Body of pancreas (tissue), 4 donors: ENCODE results near the gene AGRN. TPM values are rescaled to one million over a fixed set of nuclear protein-coding genes. Genes with fewer than 3 reads are reported as not detected.
"Not testable (repeated sequence)": the region's sequence is repeated elsewhere in the genome, so short reads cannot be mapped to it uniquely, and the experiment has no call there.

Experiments used
- ATAC-seq: fragments of 150-250 bp; one replicate; pipeline ENCODE4 v1.9.1; 2016
- DNase-seq, 4 donors: peaks; one replicate each; pipeline ENCODE4 v3.0.0-alpha.2; 2019
- H3K27ac ChIP-seq, 4 donors: fragments of 200-600 bp; sonication (generic); 1 replicate in 3 of 4; 2 replicates in 1 of 4; pipeline versions ENCODE4 v1.5.1 to v1.6.1; 2016 to 2019; ENCODE audit warnings: mild to moderate bottlenecking in 1 of 4, mixed read lengths in 1 of 4, moderate library complexity in 1 of 4
- H3K27me3 ChIP-seq, 2 donors: fragments of 200-600 bp; sonication (generic); one replicate each; pipeline ENCODE4 v1.6.0; 2016; ENCODE audit warnings: mild to moderate bottlenecking in 1 of 2
- H3K36me3 ChIP-seq, 2 donors: fragments of 200-600 bp; sonication (generic); replicated peaks in 1 of 2; 2 replicates each; pipeline ENCODE4 v1.5.1; 2016; ENCODE audit warnings: low read depth in 2 of 2; ENCODE audit not compliant: insufficient read depth in 1 of 2
- H3K4me1 ChIP-seq: fragments of 200-600 bp; sonication (generic); one replicate; pipeline ENCODE4 v1.6.0; 2016
- H3K4me3 ChIP-seq, 2 donors: fragments of 200-600 bp; sonication (generic); 1 replicate in 1 of 2; 2 replicates in 1 of 2; pipeline ENCODE4 v1.5.1; 2016 to 2019
- H3K9me3 ChIP-seq, 3 donors: fragments of 200-600 bp; sonication (generic); 1 replicate in 2 of 3; 2 replicates in 1 of 3; pipeline ENCODE4 v1.5.1; 2016
- POLR2A ChIP-seq, 3 donors: fragments of 450-650 bp; IDR thresholded peaks; one replicate each; pipeline ENCODE4 v1.6.1; 2016; ENCODE audit warnings: antibody characterized with exemption in 3 of 3, mild to moderate bottlenecking in 2 of 3
- WGBS, 2 donors: methylation state at CpG; one replicate each; pipeline ENCODE4 v1.1.5; 2017; 5-methylcytosine and 5-hydroxymethylcytosine counted together
- intact Hi-C: fragments of 100-400 bp; cut with DNase I; formaldehyde crosslinking; loops from one replicate; pipeline ENCODE4 v1.15.1; 2023
- total RNA-seq, 2 donors: library from RNA; depleted of rRNA; stranded (reverse); fragments of >200 nt; gene quantifications; one replicate each; pipeline ENCODE4 v1.1.0, GENCODE V29; 2016
- TF ChIP-seq, protein P1 (sequence below), 7 experiments: fragments of 450-650 bp in 4 of 7; fragments of 200-600 bp in 3 of 7; sonication (generic) in 3 of 7; IDR thresholded peaks; one replicate each; pipeline ENCODE4 v1.5.1; 2016 to 2019; ENCODE audit warnings: antibody characterized with exemption in 7 of 7

Gene AGRN
- total RNA-seq, 2 donors from 2014 or later = 85.1 to 241 TPM

DNA sequence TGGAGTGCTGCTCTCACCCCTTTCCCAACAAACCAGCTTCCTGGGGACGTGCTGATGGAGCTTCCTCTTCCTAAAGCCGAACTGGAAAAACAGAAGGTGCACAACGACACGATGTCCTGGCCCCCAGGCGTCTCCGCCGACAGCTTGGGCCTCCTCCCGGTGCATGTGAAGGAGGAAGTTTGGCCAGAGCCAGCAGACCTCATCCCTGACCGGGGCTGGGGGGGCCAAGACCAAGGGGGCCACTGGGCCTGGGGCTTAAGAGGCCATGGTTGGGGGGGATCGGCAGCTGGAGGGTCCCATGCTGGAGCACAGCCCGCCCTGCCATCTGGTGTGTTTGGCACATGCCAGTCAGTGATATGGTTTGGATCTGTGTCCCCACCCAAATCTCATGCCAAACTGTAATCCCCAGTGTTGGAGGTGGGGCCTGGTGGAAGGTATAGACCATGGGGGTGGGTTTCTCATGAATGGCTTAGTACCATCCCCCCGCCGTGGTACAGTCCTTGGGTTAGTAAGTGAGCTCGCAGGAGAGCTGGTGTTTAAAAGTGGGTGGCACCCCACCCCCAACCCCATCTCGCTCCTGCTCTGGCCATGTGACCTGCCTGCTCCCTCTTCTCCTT, 26.4 kb upstream of the AGRN start:
- Histone ChIP-seq H3K4me3 (no peak overlapping the region), H3K27ac (no peak overlapping the region), H3K9me3 (peaks cover 0 to 3% (median 0%) of the 10 kb centered on the region in 3 donors), H3K36me3 (no peaks in the 10 kb centered on the region), H3K4me1 (peaks cover 8% of the 10 kb centered on the region), H3K27me3 (no peaks in the 10 kb centered on the region)
- DNase-seq (peak in 1 of 4 donors; percentile 11), ATAC-seq (no peak)
- 57 to 85% methylated on average over 5 to 13 of the region's 15 CpGs for WGBS, 2 donors
- no peak for TF ChIP-seq POLR2A (IDR thresholded peaks at IDR 0.05)
- TF ChIP-seq, protein P1, sequence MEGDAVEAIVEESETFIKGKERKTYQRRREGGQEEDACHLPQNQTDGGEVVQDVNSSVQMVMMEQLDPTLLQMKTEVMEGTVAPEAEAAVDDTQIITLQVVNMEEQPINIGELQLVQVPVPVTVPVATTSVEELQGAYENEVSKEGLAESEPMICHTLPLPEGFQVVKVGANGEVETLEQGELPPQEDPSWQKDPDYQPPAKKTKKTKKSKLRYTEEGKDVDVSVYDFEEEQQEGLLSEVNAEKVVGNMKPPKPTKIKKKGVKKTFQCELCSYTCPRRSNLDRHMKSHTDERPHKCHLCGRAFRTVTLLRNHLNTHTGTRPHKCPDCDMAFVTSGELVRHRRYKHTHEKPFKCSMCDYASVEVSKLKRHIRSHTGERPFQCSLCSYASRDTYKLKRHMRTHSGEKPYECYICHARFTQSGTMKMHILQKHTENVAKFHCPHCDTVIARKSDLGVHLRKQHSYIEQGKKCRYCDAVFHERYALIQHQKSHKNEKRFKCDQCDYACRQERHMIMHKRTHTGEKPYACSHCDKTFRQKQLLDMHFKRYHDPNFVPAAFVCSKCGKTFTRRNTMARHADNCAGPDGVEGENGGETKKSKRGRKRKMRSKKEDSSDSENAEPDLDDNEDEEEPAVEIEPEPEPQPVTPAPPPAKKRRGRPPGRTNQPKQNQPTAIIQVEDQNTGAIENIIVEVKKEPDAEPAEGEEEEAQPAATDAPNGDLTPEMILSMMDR (IDR thresholded peaks at IDR 0.05) = no peak
- intact Hi-C loops = no loop called here

DNA sequence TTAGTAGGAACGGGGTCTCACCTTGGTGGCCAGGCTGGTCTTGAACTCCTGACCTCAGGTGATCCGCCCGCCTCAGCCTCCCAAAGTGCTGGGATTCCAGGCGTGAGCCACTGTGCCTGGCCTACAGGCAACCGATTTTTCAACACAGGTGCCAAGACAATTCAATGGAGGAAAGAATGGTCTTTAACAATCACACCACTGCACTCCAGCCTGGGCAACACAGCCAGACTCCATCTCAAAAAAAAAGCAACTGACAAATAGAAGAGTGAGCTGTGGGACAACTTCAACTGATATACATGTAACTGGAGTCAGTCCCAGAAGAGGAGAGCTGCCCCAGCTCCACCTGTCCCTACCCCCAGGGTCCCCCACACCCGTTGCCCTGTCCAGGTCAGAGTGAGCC, 25.4 kb upstream of the AGRN start:
- H3K27me3 ChIP-seq, H3K36me3 ChIP-seq, H3K27ac ChIP-seq, ATAC-seq, intact Hi-C loops, H3K9me3 ChIP-seq, DNase-seq, H3K4me3 ChIP-seq: not testable (repeated sequence)
- H3K4me1 ChIP-seq = peaks cover 17% of the 10 kb centered on the region
- 66 to 83% methylated on average over 6 of the region's 6 CpGs for WGBS, 2 donors

DNA sequence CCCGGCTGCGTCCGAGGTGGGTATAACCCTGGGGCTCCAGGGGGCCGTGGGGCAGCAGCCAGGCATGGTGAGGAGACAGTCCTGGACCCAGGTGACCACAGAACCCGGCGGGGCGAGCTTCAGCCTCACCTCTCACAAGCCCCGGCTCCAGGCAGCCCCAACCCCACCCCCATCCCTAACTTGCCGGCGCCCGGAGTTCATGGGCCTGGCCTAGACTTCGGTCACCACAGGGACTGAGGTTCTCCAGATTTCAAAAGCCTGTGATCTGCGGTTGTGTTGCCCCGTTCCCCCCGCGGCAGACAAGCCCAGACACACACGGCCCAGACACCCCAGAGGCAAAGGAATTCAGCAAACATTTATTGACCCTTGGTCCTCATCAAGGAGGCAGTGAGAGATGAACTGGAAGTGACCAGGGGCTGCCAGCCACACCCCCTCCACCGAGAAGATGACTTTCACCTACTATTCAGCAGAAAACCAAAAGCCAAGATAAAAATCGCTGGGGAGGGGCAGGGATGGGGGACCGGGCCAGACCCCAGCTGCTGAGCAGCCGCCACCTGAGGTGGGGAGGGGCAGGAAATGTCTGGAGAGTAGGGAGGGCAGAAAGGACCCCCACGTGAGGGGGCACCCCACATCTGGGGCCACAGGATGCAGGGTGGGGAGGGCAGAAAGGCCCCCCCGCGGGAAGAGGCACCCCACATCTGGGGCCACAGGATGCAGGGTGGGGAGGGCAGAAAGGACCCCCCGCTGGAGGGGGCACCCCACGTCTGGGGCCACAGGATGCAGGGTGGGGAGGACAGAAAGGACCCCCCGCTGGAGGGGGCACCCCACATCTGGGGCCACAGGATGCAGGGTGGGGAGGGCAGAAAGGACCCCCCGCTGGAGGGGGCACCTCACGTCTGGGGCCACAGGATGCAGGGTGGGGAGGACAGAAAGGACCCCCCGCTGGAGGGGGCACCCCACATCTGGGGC, 24.0 kb upstream of the AGRN start:
- peaks cover 3 to 17% of the 10 kb centered on the region in 2 donors for H3K27me3 ChIP-seq
- no peaks in the 10 kb centered on the region for H3K36me3 ChIP-seq
- H3K4me1 ChIP-seq = peaks cover 31% of the 10 kb centered on the region
- TF ChIP-seq, protein P1 (IDR thresholded peaks at IDR 0.05) = no peak
- TF ChIP-seq POLR2A (IDR thresholded peaks at IDR 0.05) = no peak
- H3K4me3 ChIP-seq = no peak overlapping the region
- no peak for ATAC-seq
- DNase-seq = peak in 1 of 4 donors; percentile 9
- 30 to 31% methylated on average over 9 to 24 of the region's 30 CpGs for WGBS, 2 donors
- intact Hi-C loops = no loop called here
- no peak overlapping the region for H3K27ac ChIP-seq
- H3K9me3 ChIP-seq = peaks cover 0 to 3% (median 0%) of the 10 kb centered on the region in 3 donors

DNA sequence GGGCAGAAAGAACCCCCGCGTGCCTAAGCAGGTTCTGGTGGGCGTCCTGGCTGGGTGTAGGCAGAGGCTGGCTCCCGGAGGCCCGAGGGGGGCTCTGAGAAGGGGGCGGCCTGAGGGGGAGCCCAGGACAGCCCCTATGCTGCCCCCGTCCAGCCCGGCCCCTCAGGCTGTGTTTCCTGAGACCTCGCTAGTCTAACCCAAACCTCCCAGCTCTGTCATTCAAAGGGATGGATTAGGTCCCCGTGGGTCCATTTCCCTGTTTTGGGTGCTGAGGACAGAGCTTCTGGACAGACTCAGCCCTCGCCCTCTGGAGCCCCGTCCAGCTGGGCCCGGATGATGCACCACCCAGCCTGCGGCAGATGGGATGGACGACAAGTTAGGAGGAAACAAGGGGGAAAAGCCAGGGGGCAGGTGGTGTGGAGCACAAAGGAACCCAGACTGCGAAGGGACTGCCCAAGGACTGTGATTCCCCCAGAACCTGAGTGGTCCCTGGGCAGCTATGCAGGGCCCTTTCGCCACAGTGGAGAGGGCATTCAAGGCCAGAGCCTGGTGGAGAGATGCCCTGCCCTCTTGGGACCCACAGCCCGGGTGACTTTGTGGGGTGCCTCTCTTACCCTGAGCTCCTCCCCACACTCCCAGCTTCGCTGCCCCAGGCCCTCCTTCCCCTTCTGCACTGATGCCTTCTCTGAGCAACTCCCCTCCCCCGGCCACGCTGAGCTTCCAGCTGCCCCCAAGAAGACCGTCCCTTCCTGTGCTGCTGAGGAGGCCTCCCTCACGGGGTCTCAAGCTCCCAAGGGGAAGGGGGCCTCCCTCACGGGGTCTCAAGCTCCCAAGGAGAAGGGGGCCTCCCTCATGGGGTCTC, 22.8 kb upstream of the AGRN start:
- H3K4me3 ChIP-seq = no peak overlapping the region
- H3K9me3 ChIP-seq = no peaks in the 10 kb centered on the region
- H3K4me1 ChIP-seq = peaks cover 40% of the 10 kb centered on the region
- 53 to 57% methylated on average over 17 to 21 of the region's 24 CpGs for WGBS, 2 donors
- peaks cover 3 to 24% of the 10 kb centered on the region in 2 donors for H3K27me3 ChIP-seq
- DNase-seq = peak in 1 of 4 donors; percentile 14
- ATAC-seq = no peak
- H3K36me3 ChIP-seq = no peaks in the 10 kb centered on the region
- intact Hi-C loops = no loop called here
- TF ChIP-seq, protein P1 (IDR thresholded peaks at IDR 0.05) = no peak
- TF ChIP-seq POLR2A (IDR thresholded peaks at IDR 0.05) = no peak
- no peak overlapping the region for H3K27ac ChIP-seq

DNA sequence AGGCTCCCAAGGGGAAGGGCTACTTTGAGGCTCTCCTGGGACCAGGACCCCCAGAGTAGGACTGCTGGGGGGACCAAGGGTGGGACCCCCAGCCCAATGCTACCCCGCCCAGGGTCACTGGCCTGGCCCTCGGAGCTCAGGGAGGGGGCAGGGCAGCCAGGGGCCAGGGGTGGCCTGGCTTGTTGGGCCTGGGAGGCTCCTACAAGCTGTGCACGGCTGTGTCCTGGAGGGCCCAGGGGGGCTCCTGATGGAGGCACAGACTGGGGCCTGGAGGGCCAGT, 22.3 kb upstream of the AGRN start:
- ATAC-seq (no peak), DNase-seq (peak in 1 of 4 donors; percentile 13)
- Histone ChIP-seq H3K27me3 (peaks cover 3 to 24% of the 10 kb centered on the region in 2 donors), H3K36me3 (no peaks in the 10 kb centered on the region), H3K27ac (no peak overlapping the region), H3K4me3 (no peak overlapping the region), H3K4me1 (peaks cover 40% of the 10 kb centered on the region), H3K9me3 (no peaks in the 10 kb centered on the region)
- WGBS, 2 donors = 62% methylated on average over 3 of the region's 3 CpGs; no CpG with 5 or more reads in 1 of the 2 donors
- intact Hi-C loops = no loop called here
- TF ChIP-seq POLR2A (IDR thresholded peaks at IDR 0.05) = no peak
- TF ChIP-seq, protein P1 (IDR thresholded peaks at IDR 0.05) = no peak
